ENCODE results near the gene SMPD1. TPM values are rescaled to one million over a fixed set of nuclear protein-coding genes. Genes with fewer than 3 reads are reported as not detected.
"Not testable (repeated sequence)": the region's sequence is repeated elsewhere in the genome, so short reads cannot be mapped to it uniquely, and the experiment has no call there.

SMPD1 gene
- total RNA-seq, 2 donors from 2014 or later, result 25.3 to 32.9 TPM

DNA sequence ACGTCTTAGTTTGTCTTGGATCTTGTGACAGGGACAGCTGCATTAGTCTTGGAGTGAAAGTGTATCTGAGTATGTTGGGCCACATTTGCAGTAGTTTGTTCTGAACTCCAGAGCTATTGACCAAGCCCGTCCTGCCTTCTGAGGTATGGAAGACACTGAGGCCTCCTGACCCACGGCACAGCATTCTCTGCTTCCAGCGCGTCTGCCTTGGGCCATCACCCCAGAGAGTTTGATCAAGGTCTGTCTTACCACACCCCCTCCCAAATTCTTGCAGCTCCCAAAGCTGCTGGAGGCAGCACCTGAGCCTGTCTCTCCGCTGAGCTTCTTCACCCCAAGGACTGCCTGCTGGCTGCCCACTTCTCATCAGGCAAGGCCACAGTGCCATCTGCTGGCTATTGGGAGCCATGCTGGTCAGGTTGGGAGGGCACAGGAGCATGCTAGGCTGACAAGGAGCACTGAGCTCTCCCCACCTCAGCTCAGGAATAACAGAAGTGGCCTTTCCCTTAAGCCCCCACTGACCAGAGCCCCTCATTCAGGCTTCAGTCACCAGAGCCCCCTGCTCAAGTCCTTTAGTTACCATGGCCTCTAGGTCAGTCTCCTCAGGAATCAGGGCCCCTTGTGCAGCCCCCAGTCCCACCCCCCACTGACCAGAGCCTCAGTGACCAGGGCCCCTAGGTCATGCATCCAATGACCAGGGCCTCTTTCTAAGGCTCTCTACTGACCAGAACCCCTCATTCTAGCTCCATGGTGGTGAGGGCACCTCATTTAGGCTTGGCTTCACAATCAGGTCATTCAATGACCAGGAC, 27.2 kb upstream of the SMPD1 start:
- H3K4me1 Mint-ChIP-seq, result peaks cover 6% of the 10 kb centered on the region
- H3K4me3 Mint-ChIP-seq, result no peak overlapping the region
- no peak overlapping the region for H3K27ac Mint-ChIP-seq
- no peaks in the 10 kb centered on the region for H3K36me3 Mint-ChIP-seq (ENCODE audit: low read depth)
- no peaks in the 10 kb centered on the region for H3K9me3 ChIP-seq (ENCODE audit: control insufficient read depth, low read length, poor library complexity, severe bottlenecking)
- DNase-seq (peak; percentile 18 to 54 (median 26)), ATAC-seq (peak; percentile 90)
- no peaks in the 10 kb centered on the region for H3K27me3 Mint-ChIP-seq

- no peak for DNase-seq
- Mint-ChIP-seq H3K27me3 (no peaks in the 10 kb centered on the region), H3K4me3 (no peak overlapping the region), H3K4me1 (peaks cover 6% of the 10 kb centered on the region), H3K27ac (no peak overlapping the region), H3K36me3 (ENCODE audit: low read depth) (no peaks in the 10 kb centered on the region)
- H3K9me3 ChIP-seq (ENCODE audit: control insufficient read depth, low read length, poor library complexity, severe bottlenecking), result no peaks in the 10 kb centered on the region
- no peak for ATAC-seq
Observed at GRCh38 chr11:6365659-6366058, 24.6 kb upstream of the SMPD1 start.

- DNase-seq, result no peak
- Mint-ChIP-seq H3K27ac (no peak overlapping the region), H3K4me3 (no peak overlapping the region), H3K4me1 (no peaks in the 10 kb centered on the region), H3K36me3 (ENCODE audit: low read depth) (no peaks in the 10 kb centered on the region), H3K27me3 (no peaks in the 10 kb centered on the region)
- ATAC-seq, result no peak
- no peaks in the 10 kb centered on the region for H3K9me3 ChIP-seq (ENCODE audit: control insufficient read depth, low read length, poor library complexity, severe bottlenecking)
Observed at GRCh38 chr11:6371825-6372224, 18.4 kb upstream of the SMPD1 start.

DNA sequence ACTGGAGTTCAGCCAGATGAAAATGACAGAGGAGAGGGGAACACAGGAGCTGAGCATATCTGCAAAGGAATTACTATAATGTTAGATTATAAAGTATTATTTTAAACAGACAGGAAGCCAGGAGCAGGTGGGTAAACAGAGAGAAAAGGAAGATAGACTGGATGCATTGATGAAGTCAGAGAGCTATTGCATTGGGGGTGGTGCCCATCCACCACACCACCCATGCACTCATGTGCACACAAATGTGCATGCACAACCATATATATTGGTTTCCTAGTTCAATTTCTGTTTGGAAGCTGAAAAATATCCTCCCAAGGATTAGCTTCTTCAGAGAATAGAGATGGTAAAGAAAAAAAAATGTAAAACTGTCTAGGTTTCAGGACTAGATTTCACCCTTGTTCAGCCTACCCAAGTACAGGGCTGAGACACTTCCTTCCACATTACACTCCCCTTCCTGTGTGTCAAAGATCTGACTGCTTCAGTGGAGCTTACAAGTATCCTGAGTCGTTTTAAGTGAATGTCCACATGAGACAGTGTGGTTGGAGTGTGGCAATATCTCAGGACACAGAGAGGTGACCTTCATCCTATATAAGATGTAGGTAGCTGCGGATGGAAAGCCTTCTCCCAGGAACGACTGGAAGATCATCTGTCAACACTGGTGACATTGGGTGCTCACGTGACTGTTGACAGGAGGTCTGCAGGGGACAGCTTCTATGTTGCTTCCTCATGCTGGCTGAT, 12.2 kb upstream of the SMPD1 start:
- peaks cover 13% of the 10 kb centered on the region for H3K4me1 Mint-ChIP-seq
- DNase-seq (no peak), ATAC-seq (peak; percentile 71)
- H3K4me3 Mint-ChIP-seq, result no peak overlapping the region
- H3K9me3 ChIP-seq (ENCODE audit: control insufficient read depth, low read length, poor library complexity, severe bottlenecking), result no peaks in the 10 kb centered on the region
- H3K36me3 Mint-ChIP-seq (ENCODE audit: low read depth), result no peaks in the 10 kb centered on the region
- no peaks in the 10 kb centered on the region for H3K27me3 Mint-ChIP-seq
- peak overlapping the region; percentile 29 for H3K27ac Mint-ChIP-seq

GRCh38 chr11:6378640-6378989, 11.7 kb upstream of the SMPD1 start:
- H3K4me3 Mint-ChIP-seq, result no peak overlapping the region
- ATAC-seq (no peak), DNase-seq (no peak)
- no peaks in the 10 kb centered on the region for H3K9me3 ChIP-seq (ENCODE audit: control insufficient read depth, low read length, poor library complexity, severe bottlenecking)
- H3K27me3 Mint-ChIP-seq, result no peaks in the 10 kb centered on the region
- H3K4me1 Mint-ChIP-seq, result peaks cover 13% of the 10 kb centered on the region
- H3K36me3 Mint-ChIP-seq (ENCODE audit: low read depth), result no peaks in the 10 kb centered on the region
- no peak overlapping the region for H3K27ac Mint-ChIP-seq

DNA sequence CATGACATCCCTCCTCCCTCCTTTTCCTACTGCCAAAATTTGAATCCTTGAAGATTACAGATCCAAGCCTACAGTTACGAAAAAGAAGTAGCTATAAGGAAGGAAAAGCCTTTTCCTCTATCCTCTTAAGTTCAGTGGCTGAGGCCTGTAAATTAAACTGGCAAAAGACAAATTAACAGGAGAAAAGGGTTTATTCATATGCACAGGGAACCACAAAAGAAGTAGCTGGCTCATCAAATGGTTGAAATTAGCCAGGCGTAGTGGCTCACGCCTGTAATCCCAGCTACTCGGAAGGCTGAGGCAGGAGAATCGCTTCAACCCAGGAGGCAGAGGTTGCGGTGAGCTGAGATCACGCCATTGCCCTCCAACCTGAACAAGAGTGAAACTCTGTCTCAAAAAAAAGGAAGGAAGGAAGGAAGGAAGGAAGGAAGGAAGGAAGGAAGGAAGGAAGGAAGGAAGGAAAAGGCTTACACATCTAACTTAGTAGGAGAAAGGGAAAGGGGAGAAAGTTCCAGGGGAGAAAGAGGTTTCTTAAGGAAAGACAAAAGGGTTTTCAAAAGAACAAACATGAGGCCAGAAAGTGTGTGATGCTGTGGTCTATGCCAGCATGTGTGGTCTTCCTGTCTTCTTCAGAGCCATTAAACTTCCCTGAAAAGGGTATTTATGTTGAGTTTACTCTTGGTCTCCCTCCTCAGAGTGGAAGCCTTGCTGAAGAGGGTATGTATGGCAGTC, 5.1 kb upstream of the SMPD1 start:
- no peak for DNase-seq
- Mint-ChIP-seq H3K27me3 (no peaks in the 10 kb centered on the region), H3K4me1 (peaks cover 14% of the 10 kb centered on the region), H3K27ac (peak overlapping the region; percentile 81), H3K36me3 (ENCODE audit: low read depth) (no peaks in the 10 kb centered on the region), H3K4me3 (no peak overlapping the region)
- no peak for ATAC-seq
- H3K9me3 ChIP-seq (ENCODE audit: control insufficient read depth, low read length, poor library complexity, severe bottlenecking), result no peaks in the 10 kb centered on the region

- Mint-ChIP-seq H3K27me3 (no peaks in the 10 kb centered on the region), H3K4me1 (peaks cover 28% of the 10 kb centered on the region), H3K4me3 (no peak overlapping the region), H3K27ac (no peak overlapping the region), H3K36me3 (ENCODE audit: low read depth) (no peaks in the 10 kb centered on the region)
- H3K9me3 ChIP-seq (ENCODE audit: control insufficient read depth, low read length, poor library complexity, severe bottlenecking), result no peaks in the 10 kb centered on the region
- ATAC-seq, result no peak
- DNase-seq, result no peak
Observed at GRCh38 chr11:6387811-6388599, 2.3 kb upstream of the SMPD1 start.

GRCh38 chr11:6388748-6389147, 1.5 kb upstream of the SMPD1 start:
- H3K27ac Mint-ChIP-seq, result peak overlapping the region; percentile 96
- peaks cover 32% of the 10 kb centered on the region for H3K4me1 Mint-ChIP-seq
- H3K9me3 ChIP-seq (ENCODE audit: control insufficient read depth, low read length, poor library complexity, severe bottlenecking), result no peaks in the 10 kb centered on the region
- no peak for DNase-seq
- no peak overlapping the region for H3K4me3 Mint-ChIP-seq
- no peak for ATAC-seq
- no peaks in the 10 kb centered on the region for H3K27me3 Mint-ChIP-seq
- no peaks in the 10 kb centered on the region for H3K36me3 Mint-ChIP-seq (ENCODE audit: low read depth)

- no peak for DNase-seq
- peaks cover 32% of the 10 kb centered on the region for H3K4me1 Mint-ChIP-seq
- H3K4me3 Mint-ChIP-seq, result peak overlapping the region; percentile 94
- ATAC-seq, result no peak
- no peaks in the 10 kb centered on the region for H3K9me3 ChIP-seq (ENCODE audit: control insufficient read depth, low read length, poor library complexity, severe bottlenecking)
- peak overlapping the region; percentile 96 for H3K27ac Mint-ChIP-seq
- H3K36me3 Mint-ChIP-seq (ENCODE audit: low read depth), result peaks cover 1% of the 10 kb centered on the region
- H3K27me3 Mint-ChIP-seq, result no peaks in the 10 kb centered on the region
Observed at GRCh38 chr11:6390718-6391469, 620 bp downstream of the SMPD1 start.

DNA sequence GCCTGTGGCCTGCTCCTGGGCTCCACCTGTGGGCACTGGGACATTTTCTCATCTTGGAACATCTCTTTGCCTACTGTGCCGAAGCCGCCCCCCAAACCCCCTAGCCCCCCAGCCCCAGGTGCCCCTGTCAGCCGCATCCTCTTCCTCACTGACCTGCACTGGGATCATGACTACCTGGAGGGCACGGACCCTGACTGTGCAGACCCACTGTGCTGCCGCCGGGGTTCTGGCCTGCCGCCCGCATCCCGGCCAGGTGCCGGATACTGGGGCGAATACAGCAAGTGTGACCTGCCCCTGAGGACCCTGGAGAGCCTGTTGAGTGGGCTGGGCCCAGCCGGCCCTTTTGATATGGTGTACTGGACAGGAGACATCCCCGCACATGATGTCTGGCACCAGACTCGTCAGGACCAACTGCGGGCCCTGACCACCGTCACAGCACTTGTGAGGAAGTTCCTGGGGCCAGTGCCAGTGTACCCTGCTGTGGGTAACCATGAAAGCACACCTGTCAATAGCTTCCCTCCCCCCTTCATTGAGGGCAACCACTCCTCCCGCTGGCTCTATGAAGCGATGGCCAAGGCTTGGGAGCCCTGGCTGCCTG, 1.4 kb downstream of the SMPD1 start:
- Mint-ChIP-seq H3K36me3 (ENCODE audit: low read depth) (peaks cover 5% of the 10 kb centered on the region), H3K4me3 (peak overlapping the region; percentile 94), H3K27ac (no peak overlapping the region), H3K4me1 (peaks cover 36% of the 10 kb centered on the region), H3K27me3 (no peaks in the 10 kb centered on the region)
- DNase-seq (no peak), ATAC-seq (no peak)
- no peaks in the 10 kb centered on the region for H3K9me3 ChIP-seq (ENCODE audit: control insufficient read depth, low read length, poor library complexity, severe bottlenecking)

DNA sequence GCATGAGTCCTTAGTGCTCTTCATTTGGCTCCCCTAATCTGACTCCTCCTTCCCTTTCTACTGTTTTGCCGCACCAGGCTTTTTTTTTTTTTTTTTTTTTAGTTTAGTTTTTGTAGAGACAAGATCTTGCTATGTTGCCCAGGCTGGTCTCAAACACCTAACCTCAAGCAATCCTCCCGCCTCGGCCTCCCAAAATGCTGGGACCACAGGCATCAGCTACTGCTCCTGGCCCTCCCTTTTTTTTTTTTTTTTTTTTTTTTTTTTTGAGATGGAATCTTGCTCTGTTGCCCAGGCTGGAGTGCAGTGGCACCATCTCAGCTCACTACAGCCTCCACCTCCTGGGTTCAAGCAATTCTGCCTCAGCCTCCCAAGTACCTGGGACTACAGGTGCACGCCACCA, 2.0 kb downstream of the SMPD1 start:
- not testable (repeated sequence) for ATAC-seq; H3K9me3 ChIP-seq (ENCODE audit: control insufficient read depth, low read length, poor library complexity, severe bottlenecking); H3K36me3 Mint-ChIP-seq (ENCODE audit: low read depth); DNase-seq; H3K27me3 Mint-ChIP-seq
- Mint-ChIP-seq H3K4me1 (peaks cover 36% of the 10 kb centered on the region), H3K27ac (peak overlapping the region; percentile 84), H3K4me3 (peak overlapping the region; percentile 94)
